Astrocyte (in vitro differentiated cells and primary cell): Measurements from ENCODE around the gene HBS1L. TPM values are rescaled to one million over a fixed set of nuclear protein-coding genes. Genes with fewer than 3 reads are reported as not detected.

Source experiments
- DNase-seq: peaks from one replicate; pipeline ENCODE4 v3.0.0-alpha.2; 2010; ENCODE audit warnings: low read depth
- FAIRE-seq: peaks from 2 replicates; lab custom pipeline; 2011; peaks lifted over from hg19 to GRCh38; lab: Jason Lieb, UNC
- H2AFZ ChIP-seq: 2 replicates; pipeline ENCODE4 v1.6.0; 2012; ENCODE audit warnings: low read depth, low read length, inconsistent platforms
- H3K27ac ChIP-seq: 2 replicates; pipeline ENCODE4 v1.5.1; 2011; ENCODE audit warnings: low read depth, low read length, inconsistent platforms
- H3K27me3 ChIP-seq: 2 replicates; pipeline ENCODE4 v1.6.0; 2011; ENCODE audit warnings: low read length, inconsistent platforms; ENCODE audit not compliant: insufficient read depth
- H3K36me3 ChIP-seq: 2 replicates; pipeline ENCODE4 v1.5.1; 2011; ENCODE audit warnings: low read length, inconsistent platforms; ENCODE audit not compliant: insufficient read depth
- H3K4me1 ChIP-seq: 2 replicates; pipeline ENCODE4 v1.5.1; 2011; ENCODE audit warnings: low read length, inconsistent platforms; ENCODE audit not compliant: insufficient read depth
- H3K4me2 ChIP-seq: 2 replicates; pipeline ENCODE4 v1.6.0; 2012; ENCODE audit warnings: low read length, inconsistent platforms
- H3K4me3 ChIP-seq: 2 replicates; pipeline ENCODE4 v1.5.1; 2011; ENCODE audit warnings: low read depth, mild to moderate bottlenecking, low read length, inconsistent platforms; ENCODE audit not compliant: insufficient read depth
- H3K79me2 ChIP-seq: 2 replicates; pipeline ENCODE4 v1.6.0; 2012; ENCODE audit warnings: mild to moderate bottlenecking, low read length, inconsistent platforms; ENCODE audit not compliant: insufficient read depth
- H3K9ac ChIP-seq: 2 replicates; pipeline ENCODE4 v1.6.0; 2012; ENCODE audit warnings: mild to moderate bottlenecking, low read length, inconsistent platforms
- H3K9me3 ChIP-seq: 2 replicates; pipeline ENCODE4 v1.5.1; 2012; ENCODE audit warnings: low read depth, mild to moderate bottlenecking, low read length, inconsistent platforms; ENCODE audit not compliant: insufficient read depth
- H4K20me1 ChIP-seq: 2 replicates; pipeline ENCODE4 v1.6.0; 2012; ENCODE audit warnings: low read length, inconsistent platforms; ENCODE audit not compliant: insufficient read depth
- H3K27ac Mint-ChIP-seq: one replicate; pipeline ENCODE4 v1.8.0; 2021; ENCODE audit warnings: mild to moderate bottlenecking, mixed read lengths; ENCODE audit not compliant: unreplicated experiment
- H3K27me3 Mint-ChIP-seq: one replicate; pipeline ENCODE4 v1.8.0; 2021; ENCODE audit warnings: low read depth, mixed read lengths; ENCODE audit not compliant: unreplicated experiment
- H3K36me3 Mint-ChIP-seq: one replicate; pipeline ENCODE4 v1.8.0; 2021; ENCODE audit warnings: low read depth, mixed read lengths; ENCODE audit not compliant: unreplicated experiment
- H3K4me1 Mint-ChIP-seq: one replicate; pipeline ENCODE4 v1.8.0; 2021; ENCODE audit warnings: low read depth, mixed read lengths; ENCODE audit not compliant: unreplicated experiment
- H3K4me3 Mint-ChIP-seq: one replicate; pipeline ENCODE4 v1.8.0; 2021; ENCODE audit warnings: mild to moderate bottlenecking, moderate library complexity, mixed read lengths; ENCODE audit not compliant: unreplicated experiment
- H3K9me3 Mint-ChIP-seq: one replicate; pipeline ENCODE4 v1.8.0; 2021; ENCODE audit warnings: mild to moderate bottlenecking, mixed read lengths; ENCODE audit not compliant: unreplicated experiment
- CTCF ChIP-seq: IDR thresholded peaks from 2 replicates; pipeline ENCODE4 v1.5.1; 2011; ENCODE audit warnings: low read depth, mild to moderate bottlenecking, inconsistent platforms, low read length, moderate library complexity; ENCODE audit not compliant: insufficient read depth
- EZH2 ChIP-seq: IDR thresholded peaks from 2 replicates; pipeline ENCODE4 v1.6.1; 2012; ENCODE audit warnings: mild to moderate bottlenecking, low read length, inconsistent platforms; ENCODE audit not compliant: insufficient read depth
- total RNA-seq: library from RNA; stranded (reverse); gene quantifications from 2 replicates; pipeline ENCODE4 v1.2.1, GENCODE V29; 2021

Gene HBS1L
- total RNA-seq, 1 donor from 2014 or later: 87.8 TPM

GRCh38 chr6:135002229-135002844, 52.3 kb downstream of the HBS1L start:
- Histone ChIP-seq H3K9me3 (no peaks in the 10 kb centered on the region), H3K79me2 (no peaks in the 10 kb centered on the region), H2AFZ (no peak overlapping the region), H3K36me3 (peaks cover 4% of the 10 kb centered on the region), H3K4me3 (no peak overlapping the region), H3K9ac (no peak overlapping the region), H3K4me2 (no peak overlapping the region), H3K4me1 (no peaks in the 10 kb centered on the region), H4K20me1 (peaks cover 7% of the 10 kb centered on the region), H3K27me3 (no peaks in the 10 kb centered on the region), H3K27ac (no peak overlapping the region)
- H3K4me1 Mint-ChIP-seq: no peaks in the 10 kb centered on the region
- no peaks in the 10 kb centered on the region for H3K36me3 Mint-ChIP-seq
- TF ChIP-seq CTCF (peak; percentile 49), EZH2 (no peak)
- H3K27ac Mint-ChIP-seq: no peak overlapping the region
- DNase-seq: no peak
- no peaks in the 10 kb centered on the region for H3K27me3 Mint-ChIP-seq
- FAIRE-seq: no peak
- no peak overlapping the region for H3K4me3 Mint-ChIP-seq
- H3K9me3 Mint-ChIP-seq: no peaks in the 10 kb centered on the region

GRCh38 chr6:134999107-134999506, 55.5 kb downstream of the HBS1L start:
- no peaks in the 10 kb centered on the region for H3K27me3 Mint-ChIP-seq
- TF ChIP-seq EZH2 (no peak), CTCF (no peak)

GRCh38 chr6:134997133-134997995, 57.3 kb downstream of the HBS1L start:
- no peaks in the 10 kb centered on the region for H4K20me1 ChIP-seq
- H3K36me3 ChIP-seq: peaks cover 12% of the 10 kb centered on the region
- no peaks in the 10 kb centered on the region for H3K4me1 ChIP-seq
- Mint-ChIP-seq H3K4me3 (no peak overlapping the region), H3K36me3 (no peaks in the 10 kb centered on the region), H3K4me1 (no peaks in the 10 kb centered on the region), H3K9me3 (no peaks in the 10 kb centered on the region), H3K27ac (no peak overlapping the region), H3K27me3 (no peaks in the 10 kb centered on the region)
- no peak overlapping the region for H2AFZ ChIP-seq
- FAIRE-seq (no peak), DNase-seq (no peak)
- no peak overlapping the region for H3K4me3 ChIP-seq
- no peaks in the 10 kb centered on the region for H3K79me2 ChIP-seq
- no peak overlapping the region for H3K4me2 ChIP-seq
- H3K27ac ChIP-seq: no peak overlapping the region
- no peak overlapping the region for H3K9ac ChIP-seq
- no peaks in the 10 kb centered on the region for H3K9me3 ChIP-seq
- TF ChIP-seq CTCF (no peak), EZH2 (no peak)
- no peaks in the 10 kb centered on the region for H3K27me3 ChIP-seq

More at GRCh38 chr6:134999107-134999506, 55.5 kb downstream of the HBS1L start:
- no peak overlapping the region for H3K4me2 ChIP-seq
- H3K79me2 ChIP-seq: no peaks in the 10 kb centered on the region
- no peaks in the 10 kb centered on the region for H3K9me3 ChIP-seq
- Mint-ChIP-seq H3K36me3 (no peaks in the 10 kb centered on the region), H3K27ac (no peak overlapping the region), H3K4me1 (no peaks in the 10 kb centered on the region), H3K9me3 (no peaks in the 10 kb centered on the region), H3K4me3 (no peak overlapping the region)
- DNase-seq (no peak), FAIRE-seq (no peak)
- H3K4me1 ChIP-seq: no peaks in the 10 kb centered on the region
- H3K27me3 ChIP-seq: no peaks in the 10 kb centered on the region
- peaks cover 12% of the 10 kb centered on the region for H3K36me3 ChIP-seq
- no peak overlapping the region for H3K27ac ChIP-seq
- no peak overlapping the region for H3K4me3 ChIP-seq
- no peak overlapping the region for H2AFZ ChIP-seq
- H4K20me1 ChIP-seq: no peaks in the 10 kb centered on the region
- no peak overlapping the region for H3K9ac ChIP-seq
